GM23338 (cell line): ENCODE measurements around the gene BNIP3. TPM values are rescaled to one million over a fixed set of nuclear protein-coding genes. Genes with fewer than 3 reads are reported as not detected.

Source experiments
- ATAC-seq: fragments of 200-7000 bp; cut with Tn5 transposase; 3 replicates; pipeline ENCODE4 v1.9.1; 2020
- DNase-seq: peaks from one replicate; pipeline ENCODE4 v3.0.0-alpha.2; 2015; ENCODE audit warnings: low spot score
- H2AFZ ChIP-seq: fragments of 200-600 bp; sonication (generic); 2 replicates; pipeline ENCODE4 v1.8.0; 2016; ENCODE audit warnings: antibody characterized with exemption, mild to moderate bottlenecking, moderate library complexity
- H3F3A ChIP-seq: fragments of 200-600 bp; sonication (generic); replicated peaks from 2 replicates; pipeline ENCODE4 v1.8.0; 2017; ENCODE audit warnings: antibody characterized with exemption, mixed run types, low read depth
- H3K27ac ChIP-seq: fragments of 200-600 bp; sonication (generic); 2 replicates; pipeline ENCODE4 v1.6.1; 2016; ENCODE audit warnings: low read depth
- H3K27me3 ChIP-seq: fragments of 200-600 bp; sonication (generic); 2 replicates; pipeline ENCODE4 v1.8.0; 2016; ENCODE audit warnings: mild to moderate bottlenecking, mixed run types, moderate library complexity; ENCODE audit not compliant: insufficient read depth
- H3K36me3 ChIP-seq: fragments of 200-600 bp; sonication (generic); 2 replicates; pipeline ENCODE4 v1.8.0; 2016; ENCODE audit warnings: mild to moderate bottlenecking; ENCODE audit not compliant: insufficient read depth
- H3K4me1 ChIP-seq: fragments of 200-600 bp; sonication (generic); 2 replicates; pipeline ENCODE4 v1.8.0; 2016; ENCODE audit warnings: mild to moderate bottlenecking, moderate library complexity; ENCODE audit not compliant: insufficient read depth
- H3K4me2 ChIP-seq: fragments of 200-600 bp; sonication (generic); 2 replicates; pipeline ENCODE4 v1.7.1; 2017; ENCODE audit warnings: mixed run types
- H3K4me3 ChIP-seq: fragments of 200-600 bp; sonication (generic); 2 replicates; pipeline ENCODE4 v1.6.1; 2016; ENCODE audit warnings: mixed run types
- H3K79me2 ChIP-seq: fragments of 200-600 bp; sonication (generic); replicated peaks from 2 replicates; pipeline ENCODE4 v1.8.0; 2017; ENCODE audit warnings: mild to moderate bottlenecking; ENCODE audit not compliant: insufficient read depth
- H3K9me2 ChIP-seq: fragments of 200-600 bp; sonication (generic); 2 replicates; pipeline ENCODE4 v1.8.0; 2017; ENCODE audit not compliant: insufficient read depth
- H4K20me1 ChIP-seq: fragments of 200-600 bp; sonication (generic); replicated peaks from 2 replicates; pipeline ENCODE4 v1.8.0; 2017; ENCODE audit warnings: mild to moderate bottlenecking; ENCODE audit not compliant: insufficient read depth
- H3K27ac Mint-ChIP-seq: 2 replicates; pipeline ENCODE4 v1.8.0; 2020; ENCODE audit warnings: inconsistent platforms, mild to moderate bottlenecking, moderate library complexity, mixed read lengths
- H3K27me3 Mint-ChIP-seq: 3 replicates; pipeline ENCODE4 v1.8.0; 2022; ENCODE audit warnings: low read depth, mild to moderate bottlenecking, moderate library complexity, mixed read lengths, inconsistent platforms; ENCODE audit not compliant: insufficient read depth, poor library complexity
- H3K36me3 Mint-ChIP-seq: 3 replicates; pipeline ENCODE4 v1.8.0; 2021; ENCODE audit warnings: low read depth, mild to moderate bottlenecking, inconsistent platforms, moderate library complexity, mixed read lengths
- H3K4me1 Mint-ChIP-seq: 3 replicates; pipeline ENCODE4 v1.8.0; 2020; ENCODE audit warnings: mild to moderate bottlenecking, inconsistent platforms, mixed read lengths
- H3K4me3 Mint-ChIP-seq: 3 replicates; pipeline ENCODE4 v1.8.0; 2021; ENCODE audit warnings: moderate library complexity, mild to moderate bottlenecking, inconsistent platforms, mixed read lengths
- H3K9me3 Mint-ChIP-seq: 3 replicates; pipeline ENCODE4 v1.8.0; 2020; ENCODE audit warnings: moderate library complexity, mild to moderate bottlenecking, inconsistent platforms, mixed read lengths
- CREB1 ChIP-seq: fragments of 250-450 bp; sonication (Bioruptor Pico); IDR thresholded peaks from 2 replicates; pipeline ENCODE4 v1.5.0; 2020; ENCODE audit warnings: low read depth, mild to moderate bottlenecking, moderate library complexity
- EZH2 ChIP-seq: fragments of 200-600 bp; sonication (generic); IDR thresholded peaks from one replicate; pipeline ENCODE4 v1.8.0; 2017; ENCODE audit warnings: antibody characterized with exemption, mild to moderate bottlenecking, low read depth; ENCODE audit not compliant: unreplicated experiment
- EZH2phosphoT487 ChIP-seq: fragments of 200-600 bp; sonication (generic); IDR thresholded peaks from one replicate; pipeline ENCODE4 v1.8.1; 2018; ENCODE audit warnings: antibody characterized with exemption; ENCODE audit not compliant: unreplicated experiment
- JUNB ChIP-seq: IDR thresholded peaks from one replicate; pipeline ENCODE4 v1.6.1; 2016; ENCODE audit warnings: antibody characterized with exemption; ENCODE audit not compliant: unreplicated experiment
- ZNF114 ChIP-seq: fragments of 250-450 bp; sonication (Bioruptor Pico); IDR thresholded peaks from 2 replicates; pipeline ENCODE4 v1.5.0; 2020; ENCODE audit warnings: mild to moderate bottlenecking, moderate library complexity
- ZNF331 ChIP-seq: fragments of 250-450 bp; sonication (Bioruptor Pico); IDR thresholded peaks from 2 replicates; pipeline ENCODE4 v1.5.0; 2020; ENCODE audit warnings: low read depth, mild to moderate bottlenecking, moderate library complexity
- polyA plus RNA-seq: library from polyadenylated mRNA; unstranded; fragments of >200 nt; fragmentation: Nextera tagmentation; extraction: Ambion mirVana; gene quantifications from 2 replicates; pipeline ENCODE4 v1.2.1, GENCODE V29; 2016
- total RNA-seq: library from RNA; depleted of rRNA; stranded (reverse); fragments of >200 nt; shearing (Covaris generic); gene quantifications from 2 replicates; pipeline ENCODE4 v1.2.3, GENCODE V29; 2014
- TF ChIP-seq, protein P1 (sequence below), 2 experiments: fragments of 200-600 bp in 1 of 2; sonication (generic) in 1 of 2; conservative IDR thresholded peaks; 2 replicates each; pipeline versions ENCODE4 v1.5.1 to v1.6.1; 2016 to 2017; ENCODE audit warnings: antibody characterized with exemption in 2 of 2, low read depth in 2 of 2, mild to moderate bottlenecking in 2 of 2, moderate library complexity in 1 of 2
- TF ChIP-seq, protein P2 (sequence below): fragments of 250-450 bp; sonication (Bioruptor Pico); IDR thresholded peaks from 2 replicates; pipeline ENCODE4 v1.5.0; 2020; ENCODE audit warnings: mild to moderate bottlenecking, moderate library complexity
- TF ChIP-seq, protein P3 (sequence below): IDR thresholded peaks from 2 replicates; pipeline ENCODE4 v1.6.1; 2016; ENCODE audit warnings: antibody characterized with exemption

The BNIP3 gene
- total and polyA plus RNA-seq, 2 experiments from 2014 or later = 46.3 to 75.0 TPM

DNA sequence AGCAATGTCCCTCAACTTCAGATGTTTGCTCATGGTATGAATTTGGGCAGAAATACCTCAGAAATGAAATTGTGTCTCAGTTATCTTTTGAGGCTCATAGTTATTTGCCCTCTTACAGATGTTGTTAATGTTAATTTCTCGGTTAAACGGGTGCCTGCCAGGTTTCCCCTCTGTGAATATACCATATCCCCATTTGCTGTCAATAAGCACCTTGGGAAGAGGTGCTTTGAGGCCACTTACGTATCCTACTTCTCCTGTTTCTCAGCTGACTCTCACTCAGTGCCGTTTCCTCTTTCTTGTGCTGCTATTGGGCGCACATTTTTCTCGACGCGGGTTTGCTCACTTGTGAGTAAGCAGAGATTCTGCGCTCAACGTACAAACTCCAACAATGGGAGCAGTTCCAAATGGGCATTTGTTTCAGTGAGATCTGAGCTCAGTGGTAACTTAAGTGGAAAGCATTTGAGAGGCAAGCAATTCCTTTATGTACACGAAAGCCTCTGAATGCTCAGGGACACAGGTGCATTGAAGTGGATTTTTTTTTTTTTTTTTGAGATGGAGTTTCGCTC lies 49.3 kb upstream of the BNIP3 start (continued):
- TF ChIP-seq CREB1 (CRISPR knock-in tag) (no peak), ZNF331 (CRISPR knock-in tag) (no peak), EZH2 (no peak), ZNF114 (CRISPR knock-in tag) (no peak)
- TF ChIP-seq, protein P1, sequence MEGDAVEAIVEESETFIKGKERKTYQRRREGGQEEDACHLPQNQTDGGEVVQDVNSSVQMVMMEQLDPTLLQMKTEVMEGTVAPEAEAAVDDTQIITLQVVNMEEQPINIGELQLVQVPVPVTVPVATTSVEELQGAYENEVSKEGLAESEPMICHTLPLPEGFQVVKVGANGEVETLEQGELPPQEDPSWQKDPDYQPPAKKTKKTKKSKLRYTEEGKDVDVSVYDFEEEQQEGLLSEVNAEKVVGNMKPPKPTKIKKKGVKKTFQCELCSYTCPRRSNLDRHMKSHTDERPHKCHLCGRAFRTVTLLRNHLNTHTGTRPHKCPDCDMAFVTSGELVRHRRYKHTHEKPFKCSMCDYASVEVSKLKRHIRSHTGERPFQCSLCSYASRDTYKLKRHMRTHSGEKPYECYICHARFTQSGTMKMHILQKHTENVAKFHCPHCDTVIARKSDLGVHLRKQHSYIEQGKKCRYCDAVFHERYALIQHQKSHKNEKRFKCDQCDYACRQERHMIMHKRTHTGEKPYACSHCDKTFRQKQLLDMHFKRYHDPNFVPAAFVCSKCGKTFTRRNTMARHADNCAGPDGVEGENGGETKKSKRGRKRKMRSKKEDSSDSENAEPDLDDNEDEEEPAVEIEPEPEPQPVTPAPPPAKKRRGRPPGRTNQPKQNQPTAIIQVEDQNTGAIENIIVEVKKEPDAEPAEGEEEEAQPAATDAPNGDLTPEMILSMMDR (conservative IDR thresholded peaks at IDR 0.05; ENCODE audit: low read depth in 2 of 2) = no peak

DNA sequence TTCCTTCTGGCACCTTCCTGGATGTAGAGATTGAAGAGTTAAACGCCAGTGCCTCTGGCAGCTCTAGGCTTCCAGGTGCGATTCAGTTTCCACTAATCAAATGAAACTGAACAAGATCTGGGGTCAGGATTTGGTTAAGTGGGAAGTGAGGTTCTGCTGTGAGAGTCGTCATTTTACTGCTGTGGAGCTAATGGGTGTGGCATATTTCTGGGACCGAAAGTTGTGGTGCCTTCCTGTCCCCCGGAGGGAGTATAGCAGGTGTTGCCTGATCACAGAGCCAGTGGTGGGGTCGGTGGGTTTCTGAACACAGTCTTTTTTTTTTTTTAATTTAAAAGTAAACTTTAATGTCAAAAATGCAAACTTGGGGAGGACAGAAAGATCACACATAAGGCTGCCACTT lies 47.0 kb upstream of the BNIP3 start:
- Histone ChIP-seq H3K9me2 (no peaks in the 10 kb centered on the region), H2AFZ (no peak overlapping the region), H3K27me3 (peaks cover 6% of the 10 kb centered on the region; the same call in 1 of the 2 replicates), H3K36me3 (no peaks in the 10 kb centered on the region), H3K79me2 (no peaks in the 10 kb centered on the region), H3K27ac (no peak overlapping the region), H3K4me2 (no peak overlapping the region), H3K4me1 (no peaks in the 10 kb centered on the region), H3F3A (no peaks in the 10 kb centered on the region), H4K20me1 (no peaks in the 10 kb centered on the region), H3K4me3 (no peak overlapping the region)
- H3K9me3 Mint-ChIP-seq = no peaks in the 10 kb centered on the region
- DNase-seq (no peak), ATAC-seq (no peak)
- no peak for TF ChIP-seq EZH2phosphoT487
- no peak overlapping the region for H3K4me3 Mint-ChIP-seq
- H3K27ac Mint-ChIP-seq = no peak overlapping the region
- H3K27me3 Mint-ChIP-seq = peaks cover 7% of the 10 kb centered on the region
- H3K36me3 Mint-ChIP-seq = no peaks in the 10 kb centered on the region
- H3K4me1 Mint-ChIP-seq = no peaks in the 10 kb centered on the region; the same call in 2 of the 3 replicates

DNA sequence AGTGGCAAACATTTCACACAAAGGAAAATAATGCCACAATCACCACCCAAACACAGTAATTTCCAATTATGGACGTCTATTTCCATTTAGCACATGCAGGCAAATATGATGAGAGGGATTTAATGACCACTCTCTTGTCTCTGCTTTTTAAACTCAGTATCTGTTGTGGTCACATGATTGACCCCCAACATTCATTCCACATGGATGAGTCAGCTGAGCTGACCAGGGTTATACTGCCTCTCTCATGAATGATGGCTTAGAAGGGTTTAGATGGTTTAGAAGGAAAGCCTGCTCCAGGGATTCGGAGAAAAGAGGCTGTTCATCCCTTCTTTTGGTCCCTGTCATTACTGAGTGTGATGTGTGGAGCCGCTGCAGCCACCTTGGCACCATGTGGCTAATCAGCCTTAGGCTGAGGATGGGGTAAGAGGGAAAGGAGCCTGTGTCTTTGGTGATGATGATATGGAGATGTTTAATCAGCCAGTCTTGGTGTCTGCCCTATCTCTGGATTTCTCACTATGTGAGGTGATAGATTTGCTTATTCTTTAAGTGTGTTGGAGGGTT lies 45.8 kb upstream of the BNIP3 start:
- Histone ChIP-seq H3K9me2 (no peaks in the 10 kb centered on the region), H3K27ac (no peak overlapping the region), H3K4me1 (no peaks in the 10 kb centered on the region), H3F3A (no peaks in the 10 kb centered on the region), H3K4me2 (no peak overlapping the region), H2AFZ (no peak overlapping the region), H3K4me3 (no peak overlapping the region), H3K36me3 (no peaks in the 10 kb centered on the region), H3K79me2 (no peaks in the 10 kb centered on the region), H4K20me1 (no peaks in the 10 kb centered on the region), H3K27me3 (0 out of 2 replicates have a peak, but pooled peaks cover 10% of the 10 kb centered on the region)
- Mint-ChIP-seq H3K27ac (no peak overlapping the region), H3K9me3 (no peaks in the 10 kb centered on the region), H3K4me1 (peaks cover 6% of the 10 kb centered on the region), H3K36me3 (no peaks in the 10 kb centered on the region), H3K27me3 (peaks cover 11% of the 10 kb centered on the region), H3K4me3 (no peak overlapping the region)
- no peak for ATAC-seq
- DNase-seq = no peak
- TF ChIP-seq, protein P2, sequence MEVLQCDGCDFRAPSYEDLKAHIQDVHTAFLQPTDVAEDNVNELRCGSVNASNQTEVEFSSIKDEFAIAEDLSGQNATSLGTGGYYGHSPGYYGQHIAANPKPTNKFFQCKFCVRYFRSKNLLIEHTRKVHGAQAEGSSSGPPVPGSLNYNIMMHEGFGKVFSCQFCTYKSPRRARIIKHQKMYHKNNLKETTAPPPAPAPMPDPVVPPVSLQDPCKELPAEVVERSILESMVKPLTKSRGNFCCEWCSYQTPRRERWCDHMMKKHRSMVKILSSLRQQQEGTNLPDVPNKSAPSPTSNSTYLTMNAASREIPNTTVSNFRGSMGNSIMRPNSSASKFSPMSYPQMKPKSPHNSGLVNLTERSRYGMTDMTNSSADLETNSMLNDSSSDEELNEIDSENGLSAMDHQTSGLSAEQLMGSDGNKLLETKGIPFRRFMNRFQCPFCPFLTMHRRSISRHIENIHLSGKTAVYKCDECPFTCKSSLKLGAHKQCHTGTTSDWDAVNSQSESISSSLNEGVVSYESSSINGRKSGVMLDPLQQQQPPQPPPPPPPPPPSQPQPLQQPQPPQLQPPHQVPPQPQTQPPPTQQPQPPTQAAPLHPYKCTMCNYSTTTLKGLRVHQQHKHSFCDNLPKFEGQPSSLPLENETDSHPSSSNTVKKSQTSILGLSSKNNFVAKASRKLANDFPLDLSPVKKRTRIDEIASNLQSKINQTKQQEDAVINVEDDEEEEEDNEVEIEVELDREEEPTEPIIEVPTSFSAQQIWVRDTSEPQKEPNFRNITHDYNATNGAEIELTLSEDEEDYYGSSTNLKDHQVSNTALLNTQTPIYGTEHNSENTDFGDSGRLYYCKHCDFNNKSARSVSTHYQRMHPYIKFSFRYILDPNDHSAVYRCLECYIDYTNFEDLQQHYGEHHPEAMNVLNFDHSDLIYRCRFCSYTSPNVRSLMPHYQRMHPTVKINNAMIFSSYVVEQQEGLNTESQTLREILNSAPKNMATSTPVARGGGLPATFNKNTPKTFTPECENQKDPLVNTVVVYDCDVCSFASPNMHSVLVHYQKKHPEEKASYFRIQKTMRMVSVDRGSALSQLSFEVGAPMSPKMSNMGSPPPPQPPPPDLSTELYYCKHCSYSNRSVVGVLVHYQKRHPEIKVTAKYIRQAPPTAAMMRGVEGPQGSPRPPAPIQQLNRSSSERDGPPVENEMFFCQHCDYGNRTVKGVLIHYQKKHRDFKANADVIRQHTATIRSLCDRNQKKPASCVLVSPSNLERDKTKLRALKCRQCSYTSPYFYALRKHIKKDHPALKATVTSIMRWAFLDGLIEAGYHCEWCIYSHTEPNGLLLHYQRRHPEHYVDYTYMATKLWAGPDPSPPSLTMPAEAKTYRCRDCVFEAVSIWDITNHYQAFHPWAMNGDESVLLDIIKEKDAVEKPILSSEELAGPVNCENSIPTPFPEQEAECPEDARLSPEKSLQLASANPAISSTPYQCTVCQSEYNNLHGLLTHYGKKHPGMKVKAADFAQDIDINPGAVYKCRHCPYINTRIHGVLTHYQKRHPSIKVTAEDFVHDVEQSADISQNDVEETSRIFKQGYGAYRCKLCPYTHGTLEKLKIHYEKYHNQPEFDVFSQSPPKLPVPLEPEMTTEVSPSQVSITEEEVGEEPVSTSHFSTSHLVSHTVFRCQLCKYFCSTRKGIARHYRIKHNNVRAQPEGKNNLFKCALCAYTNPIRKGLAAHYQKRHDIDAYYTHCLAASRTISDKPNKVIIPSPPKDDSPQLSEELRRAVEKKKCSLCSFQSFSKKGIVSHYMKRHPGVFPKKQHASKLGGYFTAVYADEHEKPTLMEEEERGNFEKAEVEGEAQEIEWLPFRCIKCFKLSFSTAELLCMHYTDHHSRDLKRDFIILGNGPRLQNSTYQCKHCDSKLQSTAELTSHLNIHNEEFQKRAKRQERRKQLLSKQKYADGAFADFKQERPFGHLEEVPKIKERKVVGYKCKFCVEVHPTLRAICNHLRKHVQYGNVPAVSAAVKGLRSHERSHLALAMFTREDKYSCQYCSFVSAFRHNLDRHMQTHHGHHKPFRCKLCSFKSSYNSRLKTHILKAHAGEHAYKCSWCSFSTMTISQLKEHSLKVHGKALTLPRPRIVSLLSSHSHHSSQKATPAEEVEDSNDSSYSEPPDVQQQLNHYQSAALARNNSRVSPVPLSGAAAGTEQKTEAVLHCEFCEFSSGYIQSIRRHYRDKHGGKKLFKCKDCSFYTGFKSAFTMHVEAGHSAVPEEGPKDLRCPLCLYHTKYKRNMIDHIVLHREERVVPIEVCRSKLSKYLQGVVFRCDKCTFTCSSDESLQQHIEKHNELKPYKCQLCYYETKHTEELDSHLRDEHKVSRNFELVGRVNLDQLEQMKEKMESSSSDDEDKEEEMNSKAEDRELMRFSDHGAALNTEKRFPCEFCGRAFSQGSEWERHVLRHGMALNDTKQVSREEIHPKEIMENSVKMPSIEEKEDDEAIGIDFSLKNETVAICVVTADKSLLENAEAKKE (CRISPR knock-in tag) = no peak
- no peak for TF ChIP-seq CREB1 (CRISPR knock-in tag)
- no peak for TF ChIP-seq ZNF331 (CRISPR knock-in tag)
- TF ChIP-seq, protein P3, sequence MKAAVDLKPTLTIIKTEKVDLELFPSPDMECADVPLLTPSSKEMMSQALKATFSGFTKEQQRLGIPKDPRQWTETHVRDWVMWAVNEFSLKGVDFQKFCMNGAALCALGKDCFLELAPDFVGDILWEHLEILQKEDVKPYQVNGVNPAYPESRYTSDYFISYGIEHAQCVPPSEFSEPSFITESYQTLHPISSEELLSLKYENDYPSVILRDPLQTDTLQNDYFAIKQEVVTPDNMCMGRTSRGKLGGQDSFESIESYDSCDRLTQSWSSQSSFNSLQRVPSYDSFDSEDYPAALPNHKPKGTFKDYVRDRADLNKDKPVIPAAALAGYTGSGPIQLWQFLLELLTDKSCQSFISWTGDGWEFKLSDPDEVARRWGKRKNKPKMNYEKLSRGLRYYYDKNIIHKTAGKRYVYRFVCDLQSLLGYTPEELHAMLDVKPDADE = no peak
- TF ChIP-seq EZH2phosphoT487 = no peak
- TF ChIP-seq JUNB = no peak
